Retinal pigment epithelial cell (primary cell): Measurements from ENCODE around the gene TBC1D14.

Experiments used
- DNase-seq: peaks from one replicate; pipeline ENCODE4 v3.0.0-alpha.2; 2010; ENCODE audit warnings: low read depth
- H3K4me3 ChIP-seq: 2 replicates; pipeline ENCODE4 v1.5.1; 2011; ENCODE audit warnings: mild to moderate bottlenecking, low read length, control low read depth, moderate library complexity
- CTCF ChIP-seq: conservative IDR thresholded peaks from 2 replicates; pipeline ENCODE4 v1.5.1; 2011; ENCODE audit warnings: low read depth, low read length, control low read depth, inconsistent platforms

Gene TBC1D14

GRCh38 chr4:7013175-7013574 lies 103.5 kb downstream of the TBC1D14 start:
- no peak for TF ChIP-seq CTCF
- H3K4me3 ChIP-seq: no peak overlapping the region
- DNase-seq: no peak

GRCh38 chr4:7014815-7015214 lies 105.2 kb downstream of the TBC1D14 start:
- DNase-seq: no peak
- H3K4me3 ChIP-seq: no peak overlapping the region
- TF ChIP-seq CTCF: no peak

- DNase-seq: no peak
- no peak for TF ChIP-seq CTCF
- H3K4me3 ChIP-seq: no peak overlapping the region
Observed at GRCh38 chr4:7015383-7016035, 105.9 kb downstream of the TBC1D14 start.

GRCh38 chr4:7016086-7016485 lies 106.5 kb downstream of the TBC1D14 start:
- no peak for DNase-seq
- no peak overlapping the region for H3K4me3 ChIP-seq
- no peak for TF ChIP-seq CTCF

- no peak for DNase-seq
- TF ChIP-seq CTCF: no peak
- no peak overlapping the region for H3K4me3 ChIP-seq
Observed at GRCh38 chr4:7016512-7016911, 106.9 kb downstream of the TBC1D14 start.

- DNase-seq: no peak
- no peak overlapping the region for H3K4me3 ChIP-seq
- TF ChIP-seq CTCF: no peak
Observed at GRCh38 chr4:7017446-7018048, 107.9 kb downstream of the TBC1D14 start.

- H3K4me3 ChIP-seq: no peak overlapping the region
- TF ChIP-seq CTCF: no peak
- no peak for DNase-seq
Observed at GRCh38 chr4:7018281-7018680, 108.7 kb downstream of the TBC1D14 start.
